MM.1S (cell line): ENCODE measurements around the gene AMT.

Source experiments
- DNase-seq: peaks from one replicate; pipeline ENCODE4 v3.0.0-alpha.2; 2015
- H2AFZ ChIP-seq: fragments of 300-600 bp; sonication (generic); 2 replicates; pipeline ENCODE4 v1.6.0; 2016; ENCODE audit warnings: antibody characterized with exemption, low read length
- H3F3A ChIP-seq: fragments of 300-600 bp; sonication (generic); 2 replicates; pipeline ENCODE4 v1.6.1; 2016; ENCODE audit warnings: mild to moderate bottlenecking, antibody characterized with exemption, low read length, moderate library complexity, mixed read lengths; ENCODE audit not compliant: insufficient read depth
- H3K27ac ChIP-seq: fragments of 300-600 bp; sonication (generic); 2 replicates; pipeline ENCODE4 v1.5.1; 2016; ENCODE audit warnings: mild to moderate bottlenecking, low read length
- H3K27me3 ChIP-seq: fragments of 300-600 bp; sonication (generic); replicated peaks from 2 replicates; pipeline ENCODE4 v1.6.0; 2016; ENCODE audit warnings: low read length; ENCODE audit not compliant: insufficient read depth
- H3K36me3 ChIP-seq: fragments of 300-600 bp; sonication (generic); replicated peaks from 2 replicates; pipeline ENCODE4 v1.6.1; 2016; ENCODE audit warnings: mild to moderate bottlenecking, low read length, mixed read lengths; ENCODE audit not compliant: insufficient read depth
- H3K4me1 ChIP-seq: fragments of 300-600 bp; sonication (generic); 2 replicates; pipeline ENCODE4 v1.6.1; 2016; ENCODE audit warnings: low read length, mixed read lengths
- H3K4me2 ChIP-seq: fragments of 300-600 bp; sonication (generic); 2 replicates; pipeline ENCODE4 v1.6.0; 2016; ENCODE audit warnings: low read depth, low read length
- H3K4me3 ChIP-seq: fragments of 300-600 bp; sonication (generic); 2 replicates; pipeline ENCODE4 v1.5.1; 2016; ENCODE audit warnings: low read length, mixed read lengths
- H3K79me2 ChIP-seq: fragments of 300-600 bp; sonication (generic); 2 replicates; pipeline ENCODE4 v1.6.1; 2016; ENCODE audit warnings: mixed run types, low read length, mixed read lengths
- H3K9ac ChIP-seq: fragments of 300-600 bp; sonication (generic); 2 replicates; pipeline ENCODE4 v1.6.1; 2016; ENCODE audit warnings: low read length, mixed read lengths
- H3K9me2 ChIP-seq: fragments of 300-600 bp; sonication (generic); replicated peaks from 2 replicates; pipeline ENCODE4 v1.6.1; 2016; ENCODE audit warnings: mild to moderate bottlenecking, low read length, mixed read lengths; ENCODE audit not compliant: insufficient read depth
- H3K9me3 ChIP-seq: fragments of 300-600 bp; sonication (generic); replicated peaks from 2 replicates; pipeline ENCODE4 v1.6.1; 2016; ENCODE audit warnings: mild to moderate bottlenecking, low read length, mixed read lengths; ENCODE audit not compliant: insufficient read depth
- H4K20me1 ChIP-seq: fragments of 300-600 bp; sonication (generic); 2 replicates; pipeline ENCODE4 v1.6.1; 2016; ENCODE audit warnings: mild to moderate bottlenecking, low read length, moderate library complexity, mixed read lengths; ENCODE audit not compliant: insufficient read depth
- CTCF ChIP-seq: fragments of 300-600 bp; sonication (generic); IDR thresholded peaks from 2 replicates; pipeline ENCODE4 v1.5.1; 2016; ENCODE audit warnings: antibody characterized with exemption, low read length, mixed read lengths
- EZH2 ChIP-seq: fragments of 300-600 bp; sonication (generic); optimal IDR thresholded peaks from 2 replicates; pipeline ENCODE3; 2017; ENCODE audit warnings: low read depth, mild to moderate bottlenecking, antibody characterized with exemption, low read length, mixed read lengths
- EZH2phosphoT487 ChIP-seq: fragments of 300-600 bp; sonication (generic); IDR thresholded peaks from 2 replicates; pipeline ENCODE4 v1.6.1; 2018; ENCODE audit warnings: antibody characterized with exemption, low read length

AMT gene

GRCh38 chr3:49462222-49462621 lies 39.9 kb upstream of the AMT start:
- H3K9ac ChIP-seq: no peak overlapping the region
- TF ChIP-seq EZH2phosphoT487 (no peak), EZH2 (no peak), CTCF (no peak)
- H3K27ac ChIP-seq: no peak overlapping the region
- DNase-seq: no peak
- no peak overlapping the region for H3K4me2 ChIP-seq
- H3K4me3 ChIP-seq: no peak overlapping the region
- H3K27me3 ChIP-seq: no peaks in the 10 kb centered on the region
- no peaks in the 10 kb centered on the region for H3K9me2 ChIP-seq
- no peaks in the 10 kb centered on the region for H3K9me3 ChIP-seq
- H3K36me3 ChIP-seq: no peaks in the 10 kb centered on the region
- no peaks in the 10 kb centered on the region for H4K20me1 ChIP-seq
- no peaks in the 10 kb centered on the region for H3F3A ChIP-seq
- no peaks in the 10 kb centered on the region for H3K79me2 ChIP-seq
- H2AFZ ChIP-seq: no peak overlapping the region
- H3K4me1 ChIP-seq: peaks cover 9% of the 10 kb centered on the region; the same call in 1 of the 2 replicates

GRCh38 chr3:49461443-49462171 lies 39.3 kb upstream of the AMT start:
- Histone ChIP-seq H4K20me1 (no peaks in the 10 kb centered on the region), H3K9ac (no peak overlapping the region), H3K27me3 (no peaks in the 10 kb centered on the region), H2AFZ (no peak overlapping the region), H3K36me3 (no peaks in the 10 kb centered on the region), H3K79me2 (no peaks in the 10 kb centered on the region), H3K4me1 (peaks cover 9% of the 10 kb centered on the region; the same call in 1 of the 2 replicates), H3K27ac (no peak overlapping the region), H3K9me2 (no peaks in the 10 kb centered on the region), H3K9me3 (no peaks in the 10 kb centered on the region), H3K4me3 (no peak overlapping the region), H3F3A (no peaks in the 10 kb centered on the region), H3K4me2 (no peak overlapping the region)
- DNase-seq: no peak
- TF ChIP-seq EZH2phosphoT487 (no peak), CTCF (no peak), EZH2 (no peak)

GRCh38 chr3:49460956-49461355 lies 38.7 kb upstream of the AMT start:
- no peaks in the 10 kb centered on the region for H3K79me2 ChIP-seq
- H3K4me3 ChIP-seq: no peak overlapping the region
- no peaks in the 10 kb centered on the region for H3K9me2 ChIP-seq
- H3K27ac ChIP-seq: no peak overlapping the region
- H3K9me3 ChIP-seq: no peaks in the 10 kb centered on the region
- no peak overlapping the region for H3K9ac ChIP-seq
- DNase-seq: no peak
- H2AFZ ChIP-seq: no peak overlapping the region
- no peaks in the 10 kb centered on the region for H4K20me1 ChIP-seq
- no peaks in the 10 kb centered on the region for H3K27me3 ChIP-seq
- H3K4me2 ChIP-seq: no peak overlapping the region
- peaks cover 9% of the 10 kb centered on the region; the same call in 1 of the 2 replicates for H3K4me1 ChIP-seq
- H3F3A ChIP-seq: no peaks in the 10 kb centered on the region
- no peak for TF ChIP-seq EZH2phosphoT487
- no peak for TF ChIP-seq CTCF
- no peak for TF ChIP-seq EZH2
- no peaks in the 10 kb centered on the region for H3K36me3 ChIP-seq
